NCI-H2081 (cell line): Measurements from ENCODE around the gene RAI1.

Experiments used
- DNase-seq, 2 experiments: peaks; one replicate each; lab custom pipeline; 2025; lab: John Stamatoyannopoulos, UW

RAI1 gene

DNA sequence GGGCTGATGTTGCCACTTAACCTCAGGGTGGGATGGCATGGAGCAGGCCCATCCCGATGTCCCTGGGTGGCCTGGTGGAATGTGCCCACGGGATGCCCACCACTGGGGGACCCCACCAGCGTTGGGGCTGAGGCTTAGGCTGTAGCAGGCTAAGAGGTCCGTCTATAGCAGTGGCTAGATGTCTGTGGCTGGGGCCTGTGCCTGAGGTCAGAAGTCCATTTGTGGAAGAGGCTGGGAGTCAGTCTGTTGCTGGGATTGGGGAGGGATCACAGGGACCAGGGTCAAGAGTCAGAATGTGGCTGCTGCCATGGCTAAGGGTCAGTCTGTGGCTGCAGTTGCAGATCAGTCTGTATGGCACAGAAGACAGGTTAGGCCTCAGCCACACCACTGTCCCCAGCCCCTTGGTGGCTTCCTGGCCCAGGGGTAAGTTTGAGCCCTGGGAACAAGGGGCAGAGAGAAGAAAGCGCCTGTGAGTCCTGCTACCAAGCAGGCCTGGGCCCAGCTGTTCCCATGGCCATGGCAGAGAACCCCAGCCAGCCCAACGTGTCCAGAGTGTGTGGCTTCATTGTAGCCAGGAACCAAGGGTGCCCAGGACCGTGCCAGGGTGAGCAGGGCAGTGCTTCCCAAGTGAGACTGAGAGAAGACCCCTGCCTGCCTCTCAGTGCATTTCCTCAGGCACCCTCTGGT is 35.7 kb downstream of the RAI1 start:
- DNase-seq: no peak

DNA sequence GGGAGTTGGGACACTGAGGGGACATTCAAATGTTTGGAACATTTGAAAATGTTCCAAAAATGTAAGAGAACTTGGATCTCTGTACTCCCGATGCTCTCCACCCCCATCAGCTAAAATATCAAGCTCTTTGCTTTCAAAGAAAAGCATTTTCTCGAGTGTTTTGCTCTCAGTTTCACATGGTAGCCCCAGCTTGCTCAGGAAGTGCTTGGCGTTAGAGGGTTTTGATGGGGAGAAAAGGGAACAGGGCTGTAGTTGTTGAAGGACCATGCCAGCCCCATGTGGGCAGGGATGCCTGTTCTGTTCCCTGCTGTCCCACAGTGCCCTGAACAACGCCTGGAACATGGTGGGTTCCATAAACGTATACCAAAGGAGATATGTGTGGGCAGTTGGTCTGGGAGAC is 37.0 kb downstream of the RAI1 start:
- no peak for DNase-seq

DNA sequence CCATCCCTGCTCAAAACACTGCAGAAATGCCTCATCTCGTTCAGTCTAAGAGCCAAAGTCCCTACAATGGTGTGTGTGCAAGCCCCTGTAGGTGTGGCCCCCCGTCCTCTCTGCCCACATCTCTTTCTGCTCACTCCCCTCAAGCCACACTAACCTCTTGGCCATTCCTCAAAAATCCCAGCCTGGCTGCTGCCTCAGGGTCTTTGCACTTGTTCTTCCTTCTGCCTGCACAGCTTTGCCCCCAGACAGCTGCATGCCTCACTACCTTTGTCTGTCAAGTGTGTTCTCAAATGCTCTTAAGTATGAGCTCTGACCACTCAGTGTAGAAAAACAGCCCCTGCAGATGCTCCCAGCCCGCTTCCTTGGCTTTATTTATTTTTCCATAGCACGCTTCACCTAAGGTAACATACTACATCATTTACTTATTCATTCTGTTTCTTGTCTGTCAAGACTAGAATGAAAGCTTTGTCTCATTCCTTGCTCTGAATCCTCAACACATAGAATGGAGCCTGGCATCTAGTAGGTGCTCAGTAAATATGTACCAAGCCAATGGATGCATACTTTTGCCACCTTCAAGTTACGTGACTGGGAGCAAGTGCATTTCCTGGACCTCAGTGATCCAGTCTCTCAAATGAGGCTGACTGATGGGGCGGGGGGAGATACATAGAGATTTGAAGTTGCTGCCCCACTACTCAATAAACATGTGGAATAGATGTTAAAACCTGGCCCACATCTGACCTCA is 38.1 kb downstream of the RAI1 start:
- DNase-seq: no peak

DNA sequence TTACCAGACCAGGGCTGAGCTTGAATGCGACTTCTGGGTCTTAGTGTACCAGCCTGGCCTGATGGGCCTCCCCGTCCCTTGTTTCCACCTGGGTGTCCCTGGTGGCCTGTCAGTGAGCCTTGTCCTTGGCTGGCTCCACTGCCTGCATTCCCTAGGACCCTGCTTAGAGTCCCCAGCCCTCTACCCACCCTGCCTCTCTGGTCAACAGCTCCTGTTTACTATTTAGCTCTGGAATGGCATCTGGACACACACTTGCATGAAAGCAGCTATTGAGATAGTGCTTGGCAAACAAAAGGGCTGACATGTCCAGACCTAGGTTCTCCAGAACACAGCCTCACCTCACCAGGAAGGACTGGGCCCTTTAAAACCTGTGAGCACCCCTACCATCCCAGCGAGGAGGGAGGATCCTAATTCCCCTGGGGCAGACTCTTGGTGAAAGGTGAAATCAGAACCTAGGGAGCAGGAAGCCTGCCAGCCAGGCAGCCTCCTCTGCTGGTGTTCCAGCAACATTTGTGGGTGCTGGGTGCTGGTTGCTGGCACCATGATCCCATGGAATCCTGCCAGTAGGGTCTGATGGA is 38.8 kb downstream of the RAI1 start:
- no peak for DNase-seq

DNA sequence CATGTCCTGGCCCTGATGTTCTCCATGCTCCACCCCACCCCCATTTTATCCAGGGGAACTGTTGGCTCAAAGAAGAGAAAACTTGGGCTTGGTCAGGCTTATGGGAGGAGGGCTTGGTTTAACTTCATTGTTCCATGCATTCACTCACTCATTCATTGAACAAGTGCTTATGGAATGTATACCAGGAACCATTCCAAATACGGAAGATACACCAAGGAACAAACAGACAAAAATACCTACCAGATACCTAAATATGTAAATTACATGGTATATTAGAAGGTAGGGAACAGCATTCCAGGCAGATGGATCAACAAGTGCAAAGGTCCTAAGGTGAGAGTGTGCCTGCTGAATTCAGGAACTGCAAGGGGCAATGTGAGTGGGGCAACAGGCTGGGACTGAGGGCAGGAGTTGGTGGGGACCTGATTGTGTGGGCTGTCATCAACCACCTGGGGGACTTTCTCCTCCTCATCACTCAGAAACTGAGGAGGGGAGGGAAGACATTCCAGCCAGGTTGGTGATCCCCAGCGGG is 39.9 kb downstream of the RAI1 start:
- DNase-seq: no peak

DNA sequence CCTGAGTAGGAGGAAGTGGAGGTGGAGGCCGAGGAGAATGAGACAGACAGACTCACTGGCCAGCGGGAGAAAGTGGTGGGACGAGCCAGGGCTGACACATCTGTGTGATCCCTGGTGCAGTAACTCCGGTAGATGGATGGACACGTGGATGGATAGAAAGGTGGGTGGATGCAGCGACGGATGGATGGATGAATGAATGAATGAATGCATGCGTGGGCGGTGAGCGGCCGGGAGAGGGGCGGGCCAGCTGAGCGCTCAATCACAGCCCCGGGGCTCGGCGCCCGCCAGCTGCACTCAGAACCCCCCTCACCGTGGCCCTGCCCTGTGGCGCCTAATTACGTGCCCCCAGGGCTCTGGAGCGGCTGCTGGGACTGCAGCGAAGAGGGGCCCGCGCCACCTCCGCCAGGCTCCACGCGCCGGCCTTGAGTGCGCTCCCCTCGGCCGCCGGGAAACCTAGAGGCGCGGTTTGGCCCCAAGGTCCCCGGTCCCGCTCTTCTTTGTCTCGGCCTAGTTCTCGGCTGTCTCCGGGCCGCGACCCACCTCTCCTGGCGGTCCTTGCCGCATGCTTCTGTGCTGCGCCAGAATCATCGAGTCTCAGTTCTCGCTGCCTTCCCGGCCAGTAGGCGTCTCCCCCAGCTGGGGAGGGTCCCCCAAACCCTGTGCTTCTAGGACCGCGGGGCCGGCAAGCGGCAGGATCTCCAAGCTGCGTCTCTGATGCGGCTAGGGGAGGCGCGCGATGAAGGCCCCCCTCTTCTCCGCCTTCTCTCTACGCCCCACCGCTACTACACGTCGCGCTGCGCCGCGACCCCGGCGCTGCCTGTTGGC is 41.0 kb downstream of the RAI1 start:
- DNase-seq: no peak

DNA sequence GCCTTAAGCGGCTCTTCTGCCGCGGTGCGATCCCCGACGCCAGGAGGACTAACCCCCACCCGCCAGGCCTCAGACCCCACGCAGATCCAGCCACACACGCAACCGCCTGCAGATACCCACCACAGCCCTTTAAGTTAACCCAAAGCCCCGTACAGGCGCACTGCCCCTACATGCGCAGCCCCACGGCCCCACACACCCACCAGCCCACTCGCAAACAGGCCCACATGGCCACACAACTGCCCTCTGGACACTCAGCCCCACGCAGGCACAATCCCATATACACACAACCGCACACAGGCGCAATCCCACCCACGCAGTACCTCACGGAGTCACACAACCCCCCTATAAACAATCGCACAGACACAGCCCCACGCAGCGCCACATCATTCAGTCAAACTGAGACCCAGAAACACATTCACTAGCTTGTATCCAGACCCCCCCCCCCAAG is 41.7 kb downstream of the RAI1 start:
- DNase-seq: no peak

DNA sequence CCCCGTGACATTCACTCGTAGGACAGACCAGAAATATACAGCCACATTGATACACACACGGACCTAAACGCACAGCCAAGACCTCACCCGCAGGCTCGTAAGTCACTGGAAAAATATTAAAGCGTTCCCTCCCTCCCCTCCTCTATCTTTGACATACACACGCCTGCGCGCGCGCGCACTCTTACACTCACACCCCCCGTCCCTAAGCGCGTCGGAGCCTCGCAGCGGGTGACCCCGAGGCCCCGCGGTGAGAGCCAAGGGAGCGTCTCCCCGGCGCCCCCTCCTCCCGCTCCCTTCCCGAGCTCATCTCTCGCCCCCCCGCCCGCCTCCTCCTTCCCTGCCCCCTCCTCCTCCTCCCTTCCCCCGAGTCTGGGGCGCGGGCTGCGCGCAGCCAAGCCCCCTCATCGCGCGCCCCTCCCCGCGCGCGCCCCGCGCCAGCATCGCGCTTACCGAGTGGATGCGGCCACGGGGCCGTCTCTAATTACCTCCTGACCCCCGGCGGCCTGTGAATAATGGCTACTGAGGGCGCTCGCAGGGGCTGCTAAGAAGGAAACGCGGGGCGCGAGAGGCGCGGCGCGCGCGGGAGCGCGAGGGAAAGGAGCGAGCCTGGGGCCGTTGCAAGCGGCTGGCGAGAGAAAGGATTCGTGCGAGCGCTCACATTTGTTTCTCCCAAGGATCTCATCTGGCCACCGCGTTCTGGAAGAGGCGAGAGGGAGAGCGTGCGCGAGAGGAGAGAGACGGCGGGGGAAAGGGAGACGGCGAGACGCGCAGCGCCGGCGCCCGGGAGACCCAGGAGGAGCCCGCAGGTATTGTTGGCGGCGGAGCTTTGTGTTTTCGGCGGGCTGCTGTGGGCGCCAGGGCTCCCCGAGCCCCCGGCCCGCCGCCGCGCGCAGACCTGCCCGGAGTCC is 42.4 kb downstream of the RAI1 start:
- DNase-seq: no peak

DNA sequence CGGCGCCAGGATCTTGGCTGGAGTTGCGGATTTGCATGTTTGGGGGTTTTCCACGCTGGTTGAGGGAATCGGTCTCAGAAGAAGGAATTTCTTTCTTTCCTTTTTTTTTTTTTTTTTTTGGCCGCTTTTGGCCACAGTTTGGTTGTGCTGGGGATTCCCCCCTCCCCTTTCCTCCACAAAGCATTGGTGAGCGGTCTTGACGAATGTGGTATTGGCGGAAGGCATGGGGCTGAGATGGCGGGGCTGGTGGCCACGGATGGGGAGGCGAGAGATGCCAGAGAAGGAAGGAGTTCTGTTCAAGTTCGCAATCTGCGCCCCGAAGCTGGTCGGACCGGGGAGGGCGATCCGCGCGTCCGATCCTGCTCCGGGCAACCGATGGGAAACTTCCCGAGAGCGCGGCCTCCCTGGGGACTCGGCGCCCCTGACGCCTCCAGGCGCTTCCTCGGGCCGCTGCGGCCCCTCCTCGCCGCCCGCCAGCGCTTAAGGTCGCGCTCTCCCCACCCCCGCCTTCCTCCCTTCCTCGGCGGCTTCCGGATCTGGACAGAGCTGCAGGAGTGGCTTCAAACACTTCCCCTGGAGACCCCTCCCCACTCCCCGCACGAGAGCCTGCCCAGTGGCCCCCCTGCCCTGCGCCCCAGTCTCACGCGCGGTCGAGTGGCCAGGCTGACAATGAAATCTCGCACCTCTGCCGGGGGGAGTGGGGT is 43.2 kb downstream of the RAI1 start:
- DNase-seq: no peak

DNA sequence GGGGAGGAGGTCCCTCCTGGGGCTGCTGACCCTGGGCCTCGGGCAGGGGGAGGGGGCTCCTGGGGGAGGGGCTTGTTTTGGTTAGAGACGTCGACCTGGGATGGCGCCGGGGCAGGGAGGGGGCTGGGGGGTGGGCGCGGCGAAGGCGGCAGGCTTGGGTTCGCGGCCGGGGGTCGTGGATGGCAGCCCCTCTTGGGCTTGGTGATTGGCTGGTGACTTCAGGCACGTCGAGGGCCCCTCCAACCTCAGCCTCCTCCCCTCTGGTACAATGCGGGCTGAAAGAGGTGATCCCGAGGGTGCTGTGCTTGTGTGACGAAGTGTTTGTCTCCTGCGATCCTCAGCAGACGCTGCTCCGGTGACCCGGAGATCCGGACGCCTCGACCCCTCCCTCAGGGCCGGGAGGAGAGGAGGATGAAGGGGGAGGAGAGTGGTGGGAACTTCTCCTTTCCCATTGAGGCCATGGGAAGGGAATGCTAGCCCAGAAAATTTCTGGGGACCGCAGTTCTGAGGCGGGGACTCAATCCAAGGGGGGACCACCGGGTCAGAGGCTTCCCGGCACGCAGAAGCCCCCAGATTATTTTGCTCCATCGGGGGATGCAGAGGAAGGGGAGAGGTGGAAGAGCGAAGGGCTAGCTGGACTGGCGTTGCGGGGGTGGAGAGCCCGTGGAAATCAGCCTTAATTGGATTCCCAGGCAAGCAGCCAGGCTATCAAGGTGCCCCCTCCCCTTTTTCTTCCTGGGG is 43.9 kb downstream of the RAI1 start:
- DNase-seq: no peak

DNA sequence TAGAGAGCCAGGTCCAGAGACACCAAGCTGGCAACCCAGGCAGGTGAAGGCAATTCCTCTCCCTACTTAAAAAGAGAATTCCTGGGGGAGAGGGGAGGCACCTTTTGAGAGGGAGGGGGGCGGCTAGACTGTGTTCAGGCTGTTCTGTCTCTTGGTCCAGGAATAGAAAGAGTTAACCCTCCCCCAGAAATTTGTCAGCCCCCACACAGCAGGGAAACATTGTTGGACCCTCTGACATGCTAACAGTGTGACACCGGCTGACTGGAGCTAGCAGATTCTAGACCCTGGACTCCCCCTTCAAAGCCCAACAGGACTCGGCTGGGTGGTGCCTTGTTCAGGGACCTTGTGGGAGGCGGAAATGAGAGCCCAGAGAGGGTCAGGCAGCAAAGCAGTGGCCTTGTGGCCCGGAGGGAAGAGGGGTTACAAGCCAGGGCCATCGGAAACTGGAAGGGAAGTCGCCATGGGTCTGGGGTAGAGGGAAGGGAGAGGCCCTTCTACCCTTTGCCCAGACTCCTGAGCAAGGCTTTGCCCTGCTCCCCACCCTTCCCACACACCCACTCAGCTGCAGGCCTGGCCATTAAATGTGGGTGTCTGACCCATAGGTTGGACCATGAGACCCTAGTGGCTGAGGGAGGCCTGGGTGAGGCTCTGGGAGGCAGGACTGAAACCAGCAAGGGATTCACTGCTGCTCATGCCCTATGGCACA is 44.6 kb downstream of the RAI1 start:
- DNase-seq: no peak

DNA sequence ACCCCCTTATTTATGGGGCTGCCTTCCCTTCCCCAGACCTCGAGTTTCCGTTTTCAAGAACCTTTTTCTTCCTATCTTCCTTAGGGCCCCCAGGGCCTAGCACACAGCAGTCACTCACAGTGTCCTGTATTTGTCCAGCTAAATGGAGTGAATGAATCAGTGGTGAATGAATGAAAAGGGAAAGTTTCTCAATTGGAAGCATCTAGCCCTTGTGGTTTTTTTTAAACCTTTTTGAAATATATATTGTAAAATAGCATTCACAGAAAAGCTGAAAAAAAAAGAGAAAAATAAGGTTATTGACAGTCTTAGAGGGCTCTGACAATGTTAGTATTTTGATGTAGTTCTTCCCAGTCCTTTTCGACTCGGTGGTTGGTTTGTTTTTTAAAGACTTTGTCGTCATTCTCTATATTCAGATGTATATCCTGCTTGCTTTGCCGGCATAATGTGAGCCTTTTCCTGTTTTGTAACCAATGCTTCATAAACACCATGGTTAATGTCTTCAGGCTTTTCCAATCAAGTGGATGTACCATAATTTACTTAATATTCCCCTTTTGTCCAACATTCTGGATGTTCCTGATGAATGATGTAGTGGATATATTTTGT is 45.3 kb downstream of the RAI1 start:
- no peak for DNase-seq

DNA sequence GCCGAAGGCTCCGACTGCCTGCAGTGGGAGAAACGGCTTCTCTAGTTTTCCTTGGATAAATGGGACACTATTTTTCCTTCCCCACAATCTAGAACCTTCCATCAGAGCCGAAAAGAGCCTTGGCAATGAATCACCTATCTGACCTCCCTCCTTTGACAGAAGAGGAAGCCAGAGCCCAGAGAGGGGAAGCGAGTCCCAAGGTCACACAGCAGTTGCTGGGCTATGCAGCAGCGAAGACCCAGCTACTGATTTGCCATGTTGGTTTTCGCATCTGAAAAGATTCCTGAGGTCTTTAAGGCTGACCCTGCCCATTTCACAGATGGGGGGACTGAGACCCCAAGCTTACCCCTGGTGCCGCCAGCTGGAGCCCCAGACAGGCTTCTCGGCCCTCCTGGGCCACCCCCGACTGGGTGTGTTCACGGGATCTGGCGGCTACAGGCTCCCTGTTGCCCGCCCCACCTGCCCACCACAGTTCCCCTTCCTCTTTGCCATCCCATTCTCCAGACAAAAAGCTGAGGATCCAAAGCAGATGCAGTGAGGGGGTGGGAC is 45.9 kb downstream of the RAI1 start:
- DNase-seq: no peak

DNA sequence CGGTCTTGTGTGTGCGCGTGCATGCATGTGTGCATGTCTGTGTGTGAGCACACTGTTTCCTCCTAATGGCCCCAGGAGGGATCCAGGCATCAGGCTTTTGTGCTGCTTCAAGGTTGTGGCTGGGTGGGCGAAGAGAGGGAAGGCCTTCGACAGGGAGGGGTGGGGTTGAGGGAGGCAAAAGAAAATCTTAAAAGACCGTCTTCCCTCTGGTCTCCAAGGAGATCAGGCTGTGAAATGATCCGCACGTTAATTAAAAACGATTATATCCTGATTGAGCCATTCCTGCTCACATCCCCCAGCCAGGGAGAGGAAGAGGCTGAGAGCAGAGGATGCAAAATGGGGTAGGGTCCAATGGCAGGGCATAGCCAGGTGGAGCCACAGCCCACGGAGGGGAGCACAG is 46.9 kb downstream of the RAI1 start:
- DNase-seq: no peak

DNA sequence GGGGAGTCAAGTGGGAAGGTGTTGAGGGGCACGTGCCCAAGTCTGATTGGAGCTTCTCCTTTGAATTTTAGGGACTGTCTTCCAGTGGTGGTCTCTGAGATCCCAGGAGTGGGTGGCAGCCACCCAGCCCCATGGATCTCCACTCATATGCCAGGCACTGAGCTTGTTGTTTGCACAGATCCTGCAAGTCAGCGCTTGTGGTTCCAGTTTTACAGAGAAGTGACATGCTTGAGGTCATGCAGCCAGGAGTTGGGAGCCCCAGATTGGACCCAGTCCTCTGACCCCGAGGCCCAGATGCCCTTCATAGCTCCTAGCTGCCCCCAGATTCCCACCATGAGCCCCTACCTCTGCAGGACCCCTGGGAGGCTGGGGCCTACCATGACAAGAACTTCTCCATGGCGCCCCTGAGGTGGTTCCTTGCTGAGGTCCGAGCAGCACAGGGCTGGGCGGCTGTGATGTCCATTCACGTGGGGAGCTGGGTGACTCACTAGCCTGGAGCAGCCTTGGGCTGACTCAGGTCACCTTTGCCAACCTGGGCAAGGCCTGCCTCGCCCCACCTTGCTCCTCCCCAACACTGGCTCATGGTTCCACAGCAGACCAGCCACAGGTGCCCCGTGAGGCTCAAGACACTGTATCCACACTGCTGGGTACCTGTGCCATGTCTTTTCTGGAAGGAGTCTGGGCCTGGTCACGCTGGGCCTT is 47.4 kb downstream of the RAI1 start:
- DNase-seq: no peak

DNA sequence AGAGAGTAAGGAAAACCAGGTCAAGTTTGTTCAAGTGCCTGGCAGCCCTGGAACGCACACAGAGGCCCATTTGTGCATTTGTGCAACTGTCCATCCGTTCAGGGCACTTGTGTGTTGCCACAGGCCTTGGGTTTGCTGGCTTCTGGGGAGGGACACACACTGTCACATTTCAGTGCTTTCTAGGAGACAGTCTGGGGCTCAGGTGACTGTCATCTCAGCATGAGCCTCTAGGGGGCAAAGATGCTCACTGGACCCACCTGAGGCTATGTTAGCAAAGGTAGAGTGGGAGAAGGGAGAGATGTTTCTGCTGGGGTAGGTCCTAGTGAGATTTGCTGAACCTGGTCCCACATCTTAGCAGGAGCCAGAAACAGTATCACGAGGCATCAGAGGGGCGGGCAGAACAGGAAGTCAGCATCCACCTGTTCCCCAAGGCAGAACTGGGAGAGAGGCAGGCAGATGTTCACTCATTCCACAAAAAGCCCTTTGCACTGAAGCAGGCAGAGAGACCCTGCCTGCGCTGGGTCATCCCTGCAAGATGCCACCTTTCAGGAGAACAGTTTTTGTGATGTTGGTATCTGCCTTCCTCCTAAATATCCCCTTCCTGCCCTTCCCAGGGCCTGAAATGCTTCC is 48.5 kb downstream of the RAI1 start:
- DNase-seq: peak; percentile 12 to 47

DNA sequence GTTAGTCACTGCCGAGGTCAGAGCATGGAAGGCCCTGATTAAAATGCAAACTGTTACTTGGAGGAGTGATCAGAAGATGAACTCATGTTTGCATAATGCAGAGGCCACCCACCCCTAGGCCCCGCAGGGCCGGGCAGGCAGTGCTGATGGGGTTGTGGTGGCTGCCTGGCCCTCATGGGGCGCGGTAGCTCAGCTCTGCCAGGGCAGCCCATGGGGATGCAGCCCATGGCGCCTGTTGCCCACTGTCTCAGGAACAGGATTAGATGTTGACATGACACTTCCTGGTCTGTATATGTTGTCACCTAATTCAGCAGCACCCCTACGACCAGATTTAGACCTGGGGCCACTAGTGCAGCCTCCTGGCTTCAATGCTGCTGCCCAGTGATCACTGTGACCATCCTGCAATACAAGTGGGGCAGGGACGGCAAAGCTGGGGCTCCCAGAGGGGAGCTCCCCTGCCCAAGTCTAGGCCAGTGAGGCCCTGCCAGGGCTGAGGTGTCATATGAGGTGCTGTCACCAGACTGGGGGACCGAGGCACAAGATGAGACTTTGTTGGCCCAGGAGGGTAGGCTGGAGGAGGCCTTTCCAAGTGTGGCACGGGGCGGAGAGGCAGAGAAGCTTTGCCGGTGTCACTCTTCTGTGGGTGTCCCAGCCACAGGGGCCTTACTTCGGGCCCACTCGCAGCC is 49.1 kb downstream of the RAI1 start:
- DNase-seq: no peak
